ENCODE measurements around the gene CTR9.

- TF ChIP-seq CTCF (IDR thresholded peaks at IDR 0.05; ENCODE audit: low read depth, low read length) = no peak
- no peak for TF ChIP-seq EZH2phosphoT487 (IDR thresholded peaks at IDR 0.05; ENCODE audit: low read depth)
Observed at GRCh38 chr11:10818594-10818993, 67.5 kb downstream of the CTR9 start.

Measured in OCI-LY3 (cell line).